IPS-NIHi7 (cell line): ENCODE data around the gene KRTAP5-6.
"Not testable (repeated sequence)": the region's sequence is repeated elsewhere in the genome, so short reads cannot be mapped to it uniquely, and the experiment has no call there.

Experiments
- DNase-seq: peaks from one replicate; pipeline ENCODE4 v3.0.0; 2012; ENCODE audit warnings: mixed read lengths; ENCODE audit errors: extremely low spot score

KRTAP5-6 gene

GRCh38 chr11:1683904-1684572 is 13.0 kb upstream of the KRTAP5-6 start:
- not testable (repeated sequence) for DNase-seq

DNA sequence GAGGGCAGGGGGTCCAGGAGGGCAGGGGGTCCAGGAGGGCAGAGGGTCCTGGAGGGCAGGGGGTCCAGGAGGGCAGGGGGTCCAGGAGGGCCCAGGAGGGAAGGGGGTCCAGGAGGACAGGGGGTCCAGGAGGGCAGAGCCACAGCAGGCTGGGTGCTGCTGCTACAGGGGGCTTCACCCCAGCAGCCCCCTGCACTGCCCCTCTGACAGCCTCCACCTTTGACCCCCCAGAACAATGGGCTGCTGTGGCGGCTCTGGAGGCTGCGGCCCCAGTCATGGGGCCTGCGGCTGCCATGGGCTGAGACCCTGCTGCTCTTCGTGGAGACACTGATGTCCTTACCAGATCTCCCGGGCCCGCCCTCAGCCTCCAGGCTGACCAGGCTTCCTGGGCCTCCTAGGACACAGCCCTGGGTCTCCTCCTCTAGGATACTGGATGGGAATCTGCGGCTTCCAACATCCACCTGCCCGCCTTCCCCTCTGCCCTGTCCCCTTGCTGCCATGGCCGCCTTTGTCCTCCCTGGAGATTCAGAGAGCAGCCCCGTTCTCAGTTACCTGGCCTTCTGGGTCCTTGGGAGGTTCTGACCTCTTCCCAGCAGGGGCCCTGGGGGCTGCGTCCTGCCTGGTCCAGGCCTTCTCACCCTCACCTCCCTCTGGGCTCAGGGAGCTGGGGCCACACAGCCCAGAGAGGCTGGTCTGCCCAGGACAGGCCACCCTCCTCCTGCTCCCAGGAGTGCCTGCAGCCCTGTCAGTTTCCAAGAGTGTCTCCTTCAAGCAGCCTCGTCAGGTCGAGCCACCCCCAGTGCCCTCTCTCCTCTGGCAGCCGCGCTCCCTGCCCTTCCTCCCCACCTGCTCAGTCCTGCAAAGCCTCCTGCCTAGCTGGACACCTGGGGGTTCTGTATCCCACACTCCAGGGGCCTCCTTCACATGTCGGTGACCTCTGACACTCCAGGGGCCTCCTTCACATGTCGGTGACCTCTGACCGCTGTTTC is 11.8 kb upstream of the KRTAP5-6 start:
- DNase-seq, result not testable (repeated sequence)

GRCh38 chr11:1686220-1686619 is 10.8 kb upstream of the KRTAP5-6 start:
- not testable (repeated sequence) for DNase-seq

- DNase-seq, result not testable (repeated sequence)
These were observed 8.6 kb upstream of the KRTAP5-6 start for GRCh38 chr11:1688336-1688947.

- DNase-seq, result not testable (repeated sequence)
These were observed 7.5 kb upstream of the KRTAP5-6 start for GRCh38 chr11:1689250-1690166.

GRCh38 chr11:1690167-1691025 is 6.6 kb upstream of the KRTAP5-6 start:
- DNase-seq, result no peak

DNA sequence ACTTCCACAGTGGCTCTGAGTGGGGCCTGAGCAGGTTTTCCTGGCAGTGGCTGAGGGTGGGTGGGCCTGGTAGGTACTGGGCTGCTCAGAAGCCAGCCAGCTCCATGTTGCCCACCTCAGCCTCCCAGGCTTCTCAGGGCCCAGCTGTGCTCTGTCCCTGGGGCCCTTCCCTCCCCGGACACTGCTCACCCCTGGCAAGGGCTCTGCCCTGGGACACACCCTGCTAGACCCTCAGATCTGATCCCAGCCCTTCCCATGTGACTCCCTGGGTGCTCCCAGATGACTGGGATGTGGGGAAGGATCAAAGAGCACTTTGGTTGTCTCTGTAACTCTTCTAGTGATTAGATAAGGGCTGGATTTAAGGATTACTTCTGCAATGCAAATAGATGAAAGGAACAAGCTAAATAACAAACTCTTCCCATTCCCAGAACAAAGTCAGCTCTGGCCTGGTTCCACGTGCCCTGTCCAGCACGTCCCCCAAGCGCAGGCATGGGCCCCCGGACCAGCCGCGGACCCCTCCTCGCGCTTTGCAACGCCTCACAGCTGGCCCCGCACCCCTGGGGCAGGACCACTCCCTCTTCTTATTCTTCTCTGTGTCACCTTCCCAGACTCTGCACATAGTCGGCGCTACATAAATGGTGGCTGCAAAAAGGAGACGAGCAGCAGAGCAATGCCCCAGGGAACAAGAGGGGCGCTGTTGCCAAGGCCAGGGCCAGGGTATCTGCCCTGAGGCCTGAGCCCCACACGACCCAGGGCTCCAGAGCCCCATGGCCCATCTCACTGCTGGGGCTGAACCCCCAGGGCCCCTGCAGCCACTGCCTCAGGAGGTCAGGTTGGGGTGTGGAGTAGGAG is 5.7 kb upstream of the KRTAP5-6 start:
- no peak for DNase-seq

- no peak for DNase-seq
These were observed 4.9 kb upstream of the KRTAP5-6 start for GRCh38 chr11:1691878-1692707.

DNA sequence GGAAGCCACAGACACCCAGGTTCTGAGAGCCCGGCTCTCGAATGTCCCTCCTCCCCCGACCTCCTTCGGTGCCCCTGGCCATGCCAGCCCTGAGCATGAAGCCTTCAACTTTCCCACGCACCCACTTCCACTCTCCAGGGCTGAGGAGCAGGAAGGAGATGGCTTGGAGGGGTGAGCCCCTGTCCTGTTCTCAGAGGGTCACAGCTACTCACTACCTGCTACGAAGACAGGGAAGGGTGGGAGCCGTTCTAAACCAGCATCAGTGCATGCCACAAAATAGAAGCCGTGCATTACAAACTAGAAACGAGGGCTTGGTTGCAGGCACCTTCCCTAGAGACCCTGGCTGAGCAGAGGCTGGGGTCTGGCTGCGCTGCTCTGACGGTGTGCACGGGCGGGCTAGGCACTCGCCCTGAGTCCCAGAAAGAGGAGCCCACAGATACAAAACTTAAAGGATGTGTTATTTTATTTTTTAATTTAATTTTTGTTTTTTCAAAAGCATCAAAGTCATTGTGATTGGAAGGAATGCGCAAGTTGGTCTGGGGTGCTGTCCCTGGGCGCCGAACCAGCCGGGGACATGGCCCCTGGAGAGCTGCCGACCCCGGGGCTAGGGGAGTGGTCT is 4.2 kb upstream of the KRTAP5-6 start:
- DNase-seq, result no peak

DNA sequence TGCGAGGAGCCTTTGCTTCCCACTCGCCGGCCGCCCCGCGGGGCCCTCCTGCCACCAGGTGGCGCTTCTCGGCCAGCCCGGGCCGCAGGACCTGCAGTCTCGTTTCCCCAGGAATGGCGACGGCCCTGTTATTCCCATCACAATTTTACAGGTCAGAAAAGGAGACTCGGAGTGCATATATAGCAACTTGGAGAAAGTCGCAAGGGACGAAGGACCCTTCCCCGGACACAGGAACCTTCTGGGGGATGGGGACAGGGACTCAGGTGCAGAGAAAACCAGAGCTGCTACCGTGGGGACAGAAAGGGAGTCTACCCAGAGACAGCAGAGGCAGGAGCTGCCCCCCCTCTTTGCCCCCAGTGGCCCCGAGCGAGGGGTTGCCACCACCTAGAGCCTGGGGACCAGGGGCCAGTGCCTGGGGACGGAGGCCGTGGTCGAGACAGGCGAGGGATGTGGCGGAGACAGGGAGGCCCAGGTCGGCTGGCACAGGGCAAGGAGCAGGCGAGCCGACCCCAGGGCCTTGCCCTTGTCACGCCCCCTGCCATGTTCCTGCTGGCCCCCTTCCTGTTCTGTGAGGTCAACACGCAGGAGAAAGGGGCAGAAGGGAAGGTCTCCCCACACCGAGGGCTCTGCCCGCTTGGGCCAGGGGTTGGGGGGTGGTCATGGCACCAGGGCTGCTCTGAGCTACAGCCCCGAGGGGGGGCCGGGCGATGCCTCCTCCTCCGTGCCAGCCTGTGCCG is 3.5 kb upstream of the KRTAP5-6 start:
- DNase-seq, result peak; percentile 94

DNA sequence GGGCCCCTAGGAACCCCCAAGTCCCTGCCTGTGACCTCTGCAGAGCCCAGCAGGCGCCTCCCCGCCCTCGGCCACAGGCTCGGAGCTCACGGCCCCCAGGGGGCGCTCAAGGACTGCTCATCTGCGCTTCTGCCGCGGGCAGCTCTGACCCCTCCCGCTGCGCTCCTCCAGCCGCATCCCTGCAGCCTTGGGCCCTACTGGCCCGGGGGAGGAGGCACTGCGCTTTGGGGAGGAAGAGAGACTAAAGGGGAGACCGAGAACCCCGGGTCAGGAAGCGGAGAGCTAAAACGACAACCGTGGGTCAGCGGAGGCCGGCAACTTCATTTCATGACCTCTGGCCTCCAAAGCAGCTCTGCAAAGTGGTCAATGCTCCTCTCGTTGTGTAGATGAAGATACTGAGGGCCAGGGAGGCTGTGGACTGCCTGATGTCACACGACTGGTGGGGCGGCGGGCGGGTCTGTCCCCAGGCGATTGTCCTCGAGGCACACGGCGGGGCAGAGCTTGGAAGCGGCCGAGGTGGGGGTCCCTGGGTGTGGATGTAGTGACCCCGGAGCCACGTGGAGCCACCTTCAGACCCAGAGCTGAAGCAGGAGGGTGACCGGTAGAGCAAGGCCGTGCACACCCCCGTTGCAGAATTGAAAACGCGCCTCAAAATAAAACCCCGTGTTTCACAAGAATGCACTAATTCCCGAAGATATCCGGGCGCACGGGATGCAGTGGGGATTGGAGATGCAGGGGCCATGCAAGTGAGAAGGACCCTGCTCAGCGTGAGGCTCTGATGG is 2.7 kb upstream of the KRTAP5-6 start:
- DNase-seq, result peak; percentile 98

- no peak for DNase-seq
These were observed 2.0 kb upstream of the KRTAP5-6 start for GRCh38 chr11:1694846-1695547.

GRCh38 chr11:1695548-1696108 is 1.4 kb upstream of the KRTAP5-6 start:
- DNase-seq, result no peak

- no peak for DNase-seq
These were observed 2.8 kb downstream of the KRTAP5-6 start for GRCh38 chr11:1699771-1700170.

DNA sequence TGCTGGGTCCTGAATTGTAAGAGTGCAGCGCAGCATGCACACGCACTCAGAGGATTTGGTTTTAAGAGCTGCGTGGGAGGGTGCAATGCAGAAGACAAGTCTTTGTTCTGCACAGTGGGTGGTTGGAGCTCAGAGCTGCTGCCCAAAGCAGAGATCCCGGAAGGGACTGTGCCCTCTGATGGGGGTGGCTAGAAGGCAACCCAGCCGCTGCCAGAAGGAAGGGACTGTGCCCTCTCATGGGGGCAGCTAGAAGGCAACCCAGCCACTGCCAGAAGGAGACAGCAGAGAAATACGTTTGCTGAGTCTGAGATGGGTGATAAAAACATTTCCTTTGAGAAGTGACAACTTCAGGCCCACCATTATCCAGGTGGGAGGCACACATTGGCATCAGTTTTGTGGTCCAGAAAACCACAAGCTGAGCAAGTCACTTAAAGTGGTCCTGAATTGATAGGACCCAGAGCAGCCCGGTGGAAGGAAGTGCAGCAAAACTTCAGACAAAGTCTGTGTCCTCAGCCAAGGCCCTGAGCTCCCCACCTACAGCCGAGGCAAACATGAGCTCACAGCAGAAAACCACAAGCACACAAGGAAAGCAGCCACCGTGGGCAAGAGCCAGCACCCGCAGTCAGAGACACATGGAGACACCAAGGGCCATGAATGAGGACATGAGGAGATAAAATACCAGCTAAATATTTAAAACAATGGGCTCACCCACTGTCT is 4.3 kb downstream of the KRTAP5-6 start:
- no peak for DNase-seq
